Fibroblast of lung (primary cell): ENCODE data around the gene NAA60. TPM values are rescaled to one million over a fixed set of nuclear protein-coding genes. Genes with fewer than 3 reads are reported as not detected.

ENCODE experiments used
- DNase-seq, 2 donors: peaks; one replicate each; pipeline versions ENCODE4 v3.0.0 to v3.0.0-alpha.2; 2010; ENCODE audit warnings: low read depth in 2 of 2
- H2AFZ ChIP-seq: 2 replicates; pipeline ENCODE4 v1.5.1; 2012; ENCODE audit warnings: low read length, control low read depth, inconsistent platforms
- H3K27ac ChIP-seq: 2 replicates; pipeline ENCODE4 v1.5.1; 2011; ENCODE audit warnings: low read length, control low read depth; ENCODE audit not compliant: insufficient read depth
- H3K27me3 ChIP-seq: 2 replicates; pipeline ENCODE4 v1.5.1; 2011; ENCODE audit warnings: mild to moderate bottlenecking, low read length; ENCODE audit not compliant: control insufficient read depth, insufficient read depth
- H3K36me3 ChIP-seq: 2 replicates; pipeline ENCODE4 v1.5.1; 2011; ENCODE audit warnings: low read length; ENCODE audit not compliant: control insufficient read depth, insufficient read depth
- H3K4me1 ChIP-seq: 2 replicates; pipeline ENCODE4 v1.5.1; 2011; ENCODE audit warnings: low read length; ENCODE audit not compliant: control insufficient read depth, insufficient read depth; ENCODE audit errors: extremely low read depth
- H3K4me2 ChIP-seq: 2 replicates; pipeline ENCODE4 v1.5.1; 2011; ENCODE audit warnings: low read length, control low read depth; ENCODE audit not compliant: insufficient read depth; ENCODE audit errors: extremely low read depth
- H3K4me3 ChIP-seq, 4 experiments: fragments of 200-600 bp in 1 of 4; sonication (generic) in 1 of 4; replicated peaks in 1 of 4; 2 replicates each; pipeline ENCODE4 v1.5.1; 2011 to 2016; ENCODE audit warnings: low read length in 4 of 4, low read depth in 3 of 4, mild to moderate bottlenecking in 3 of 4, control low read depth in 2 of 4, inconsistent platforms in 1 of 4, mixed read lengths in 1 of 4; ENCODE audit not compliant: insufficient read depth in 1 of 4; ENCODE audit errors: control extremely low read depth in 1 of 4
- H3K79me2 ChIP-seq: 2 replicates; pipeline ENCODE4 v1.5.1; 2012; ENCODE audit warnings: mild to moderate bottlenecking, low read length, inconsistent platforms; ENCODE audit not compliant: control insufficient read depth, insufficient read depth
- H3K9ac ChIP-seq: 2 replicates; pipeline ENCODE4 v1.5.1; 2011; ENCODE audit warnings: mild to moderate bottlenecking, low read length, control low read depth; ENCODE audit not compliant: insufficient read depth
- H3K9me3 ChIP-seq: 2 replicates; pipeline ENCODE4 v1.5.1; 2012; ENCODE audit warnings: low read depth, low read length; ENCODE audit not compliant: control insufficient read depth, insufficient read depth
- H4K20me1 ChIP-seq: 2 replicates; pipeline ENCODE4 v1.5.1; 2011; ENCODE audit warnings: low read length; ENCODE audit not compliant: control insufficient read depth, insufficient read depth; ENCODE audit errors: extremely low read depth
- CTCF ChIP-seq, 2 donors: IDR thresholded peaks in 1 of 2; conservative IDR thresholded peaks in 1 of 2; 1 replicate in 1 of 2; 2 replicates in 1 of 2; pipeline ENCODE4 v1.5.1; 2011 to 2012; ENCODE audit warnings: low read length in 2 of 2, control low read depth in 1 of 2, inconsistent platforms in 1 of 2, low read depth in 1 of 2, mild to moderate bottlenecking in 1 of 2
- EZH2 ChIP-seq: IDR thresholded peaks from 2 replicates; pipeline ENCODE4 v1.5.1; 2012; ENCODE audit warnings: low read length, control low read depth, mild to moderate bottlenecking; ENCODE audit errors: missing control alignments
- polyA plus RNA-seq, 2 donors: library from polyadenylated mRNA; depleted of rRNA in 1 of 2; stranded (reverse) in 1 of 2; unstranded in 1 of 2; fragments of >200 nt; gene quantifications; 2 replicates each; pipeline ENCODE4 v1.2.1, GENCODE V29; 2011 to 2012; ENCODE audit warnings: missing spikeins in 1 of 2
- total RNA-seq: library from RNA; depleted of rRNA; stranded (reverse); fragments of >200 nt; gene quantifications from 2 replicates; pipeline ENCODE4 v1.2.1, GENCODE V29; 2014

The NAA60 gene
- total and polyA plus RNA-seq, 2 donors (not counting 1 experiment from before 2014, with no cell fraction given): 12.6 to 33.6 TPM

- Histone ChIP-seq H3K9me3 (no peaks in the 10 kb centered on the region), H3K9ac (no peak overlapping the region), H3K4me3 (no peak overlapping the region), H3K4me2 (no peak overlapping the region), H4K20me1 (no peaks in the 10 kb centered on the region), H3K27ac (no peak overlapping the region), H3K79me2 (peaks cover 93% of the 10 kb centered on the region), H2AFZ (no peak overlapping the region), H3K4me1 (no peaks in the 10 kb centered on the region), H3K36me3 (peaks cover 3% of the 10 kb centered on the region), H3K27me3 (no peaks in the 10 kb centered on the region)
- no peak for DNase-seq
- TF ChIP-seq CTCF (conservative IDR thresholded peaks at IDR 0.05 in 1 of 2, IDR thresholded peaks at IDR 0.05 in 1 of 2; ENCODE audit: low read depth in 1 of 2, low read length in 2 of 2): no peak
- TF ChIP-seq EZH2: no peak
These were observed 21.8 kb downstream of the NAA60 start for GRCh38 chr16:3465301-3465700.

GRCh38 chr16:3465911-3466584 is 22.6 kb downstream of the NAA60 start:
- H2AFZ ChIP-seq: no peak overlapping the region
- no peak overlapping the region for H3K27ac ChIP-seq
- peaks cover 92% of the 10 kb centered on the region for H3K79me2 ChIP-seq
- no peaks in the 10 kb centered on the region for H4K20me1 ChIP-seq
- no peaks in the 10 kb centered on the region for H3K27me3 ChIP-seq
- no peak overlapping the region for H3K4me2 ChIP-seq
- H3K4me1 ChIP-seq: no peaks in the 10 kb centered on the region
- peaks cover 3% of the 10 kb centered on the region for H3K36me3 ChIP-seq
- TF ChIP-seq EZH2 (no peak), CTCF (conservative IDR thresholded peaks at IDR 0.05 in 1 of 2, IDR thresholded peaks at IDR 0.05 in 1 of 2; ENCODE audit: low read depth in 1 of 2, low read length in 2 of 2) (no peak)
- H3K4me3 ChIP-seq: no peak overlapping the region
- no peak for DNase-seq
- H3K9ac ChIP-seq: no peak overlapping the region
- no peaks in the 10 kb centered on the region for H3K9me3 ChIP-seq

- no peak overlapping the region for H3K9ac ChIP-seq
- peaks cover 88% of the 10 kb centered on the region for H3K79me2 ChIP-seq
- H3K27me3 ChIP-seq: no peaks in the 10 kb centered on the region
- no peaks in the 10 kb centered on the region for H3K9me3 ChIP-seq
- no peak for DNase-seq
- no peaks in the 10 kb centered on the region for H4K20me1 ChIP-seq
- no peaks in the 10 kb centered on the region for H3K4me1 ChIP-seq
- no peak overlapping the region for H3K4me2 ChIP-seq
- H2AFZ ChIP-seq: no peak overlapping the region
- TF ChIP-seq CTCF (conservative IDR thresholded peaks at IDR 0.05 in 1 of 2, IDR thresholded peaks at IDR 0.05 in 1 of 2; ENCODE audit: low read depth in 1 of 2, low read length in 2 of 2) (no peak), EZH2 (no peak)
- H3K27ac ChIP-seq: no peak overlapping the region
- peaks cover 3% of the 10 kb centered on the region for H3K36me3 ChIP-seq
- H3K4me3 ChIP-seq: no peak overlapping the region
These were observed 23.7 kb downstream of the NAA60 start for GRCh38 chr16:3467182-3467581.
